Left cardiac atrium (tissue), 4 donors: ENCODE results near the gene RRN3. TPM values are rescaled to one million over a fixed set of nuclear protein-coding genes. Genes with fewer than 3 reads are reported as not detected.
"Not testable (repeated sequence)": the region's sequence is repeated elsewhere in the genome, so short reads cannot be mapped to it uniquely, and the experiment has no call there.

Source experiments
- ATAC-seq, 2 donors: fragments of 200-7000 bp; cut with Tn5 transposase; one replicate each; pipeline ENCODE4 v1.9.1; 2020; ENCODE audit warnings: mild to moderate bottlenecking in 2 of 2, moderate library complexity in 2 of 2
- DNase-seq: peaks from one replicate; pipeline ENCODE4 v3.0.0-alpha.2; 2020
- intact Hi-C, 2 donors: fragments of 100-400 bp; cut with DNase I; formaldehyde crosslinking; loops; one replicate each; pipeline versions ENCODE4 v1.14.1 to v1.15.1; 2022 to 2023
- total RNA-seq, 2 donors: library from RNA; stranded (reverse); fragmentation: NEBNext Ultra II Directional; extraction: Animal tissue kit (Norgen Biotek cat#: 25700); gene quantifications; one replicate each; pipeline ENCODE4 v1.2.1, GENCODE V29; 2021
- donor health status: DM: no; HTN: yes; CAD: no.
- donor health status: DM: no; HTN: yes; CAD: no; lungs with severe emphysema.
- donor health status: DM: yes; HTN: yes; CAD: no.
- donor health status: Dilated cardiomyopathy.

Gene RRN3
- total RNA-seq, 2 donors from 2014 or later: 20.0 to 25.6 TPM

DNA sequence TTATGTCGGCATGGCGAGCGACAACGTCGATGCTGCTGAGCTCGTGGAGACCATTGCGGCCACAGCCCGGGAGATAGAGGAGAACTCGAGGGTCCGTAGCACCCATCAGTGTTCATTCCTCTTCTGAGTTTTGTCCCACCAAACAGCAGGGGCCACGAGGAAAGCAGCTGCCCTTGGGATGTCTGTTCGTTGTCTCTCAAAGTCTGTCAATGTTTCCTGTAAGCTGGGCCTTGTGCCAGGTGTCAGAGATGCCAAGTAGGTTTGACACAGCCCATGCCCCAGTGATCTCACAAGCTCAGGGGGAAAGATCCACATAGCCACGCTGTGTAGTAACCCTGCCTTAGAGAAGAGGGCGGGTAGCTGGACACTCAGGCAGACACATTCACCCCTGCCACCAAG is 60.8 kb downstream of the RRN3 start:
- intact Hi-C loops: no loop called here
- DNase-seq (peak; percentile 71), ATAC-seq (peak; percentile 62 to 76)

DNA sequence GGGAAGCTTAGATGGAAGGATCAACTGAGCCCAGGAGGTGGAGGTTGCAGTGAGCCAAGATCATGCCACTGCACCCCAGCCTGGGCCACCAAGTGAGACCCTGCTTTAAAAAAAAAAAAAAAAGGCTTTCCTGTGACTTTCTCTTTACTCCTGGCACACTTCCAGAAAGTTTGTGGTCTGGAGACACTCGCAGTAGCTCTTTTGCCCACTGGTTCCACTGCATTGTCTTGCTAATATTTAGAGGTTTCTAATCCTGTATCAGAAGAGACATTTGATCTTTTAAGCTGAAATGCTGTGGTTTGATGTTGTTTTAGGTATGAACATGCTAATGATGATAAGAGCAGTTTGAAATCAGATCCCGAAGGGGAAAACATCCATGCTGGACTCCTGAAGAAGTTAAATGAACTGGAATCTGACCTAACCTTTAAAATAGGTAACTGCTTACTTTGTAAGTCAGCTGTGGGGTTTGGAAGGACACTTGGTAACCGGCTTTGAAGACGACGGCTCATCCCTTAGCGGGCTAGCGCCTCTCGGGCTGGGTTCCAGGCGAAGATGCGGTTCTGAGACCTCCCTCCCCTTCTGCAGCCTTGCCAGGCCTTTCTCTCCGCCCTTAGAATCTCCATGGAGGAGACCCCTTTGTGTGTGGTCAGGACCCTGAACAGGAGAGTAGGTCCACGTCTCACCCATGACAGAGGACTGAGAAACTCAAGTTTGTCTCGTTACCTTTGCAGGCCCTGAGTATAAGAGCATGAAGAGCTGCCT is 61.3 kb downstream of the RRN3 start:
- no peak for DNase-seq
- ATAC-seq: no peak
- intact Hi-C loops: no loop called here

DNA sequence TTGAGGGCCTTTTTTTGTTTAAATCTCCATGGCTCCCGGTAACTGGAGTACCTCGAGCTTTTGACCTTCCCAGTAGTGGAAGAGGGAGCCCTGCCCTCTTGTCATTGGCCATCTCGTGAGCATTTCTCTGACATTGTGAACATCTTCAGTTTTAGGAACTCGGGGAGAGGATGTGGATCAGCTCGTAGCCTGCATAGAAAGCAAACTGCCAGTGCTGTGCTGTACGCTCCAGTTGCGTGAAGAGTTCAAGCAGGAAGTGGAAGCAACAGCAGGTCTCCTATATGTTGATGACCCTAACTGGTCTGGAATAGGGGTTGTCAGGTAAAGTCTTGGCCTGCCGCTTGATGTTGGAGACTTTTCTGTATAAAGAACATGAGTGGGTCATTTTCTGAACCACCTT is 62.5 kb downstream of the RRN3 start:
- no peak for DNase-seq
- ATAC-seq: no peak
- intact Hi-C loops: no loop called here

- no peak for ATAC-seq
- DNase-seq: no peak
- intact Hi-C loops: no loop called here
These were observed 62.9 kb downstream of the RRN3 start for GRCh38 chr16:15031179-15031578.

- ATAC-seq, DNase-seq, intact Hi-C loops: not testable (repeated sequence)
These were observed 64.3 kb downstream of the RRN3 start for GRCh38 chr16:15029749-15030148.

- peak in 1 of 2 donors; percentile 40 for ATAC-seq
- intact Hi-C loops: not testable (repeated sequence)
These were observed 65.0 kb downstream of the RRN3 start for GRCh38 chr16:15028801-15029698.

GRCh38 chr16:15028345-15028715 is 65.7 kb downstream of the RRN3 start:
- intact Hi-C loops, ATAC-seq, DNase-seq: not testable (repeated sequence)

More at GRCh38 chr16:15028801-15029698, 65.0 kb downstream of the RRN3 start:
- peak; percentile 64 for DNase-seq

DNA sequence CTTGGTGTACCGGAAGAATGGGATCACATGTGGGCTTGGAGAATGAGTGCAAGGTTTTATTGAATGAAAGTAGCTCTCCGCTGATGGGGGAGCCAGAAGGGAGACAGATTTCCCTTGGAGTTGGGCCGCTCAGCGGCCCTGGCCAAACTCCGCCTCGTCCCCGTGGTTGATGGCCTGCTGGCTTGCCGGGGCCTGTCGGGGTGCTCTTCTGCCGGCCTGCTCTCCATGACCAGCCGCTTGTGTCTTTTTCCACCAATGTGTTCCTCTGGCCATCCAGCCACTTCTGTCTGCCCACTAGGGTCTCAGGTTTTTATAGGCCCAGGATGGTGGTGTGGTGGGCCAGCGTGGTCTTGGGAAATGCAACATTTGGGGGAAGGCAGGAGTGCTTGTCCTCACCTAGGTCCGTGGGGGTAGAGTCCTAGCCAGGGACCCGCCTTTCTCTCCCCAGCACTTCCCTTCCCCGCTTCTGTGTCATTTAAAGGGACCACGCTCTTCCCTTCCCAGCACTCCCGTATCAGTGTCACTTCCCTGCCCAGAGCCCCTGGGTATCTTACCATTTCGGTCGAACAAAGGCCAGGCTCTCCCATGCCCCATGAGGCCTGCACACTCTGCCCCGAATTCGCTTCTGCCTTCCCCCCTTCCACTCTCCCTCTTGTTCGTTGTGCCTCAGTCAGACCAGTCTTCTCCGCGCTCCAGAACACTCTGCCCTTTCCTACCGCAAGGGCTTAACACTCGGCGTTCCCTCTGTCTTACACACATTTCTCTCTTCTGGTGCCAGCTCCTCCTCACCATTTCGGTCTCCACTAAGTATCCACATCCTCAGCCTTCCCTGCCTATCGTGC is 66.3 kb downstream of the RRN3 start:
- peak in 1 of 2 donors; percentile 10 for ATAC-seq
- intact Hi-C loops, DNase-seq: not testable (repeated sequence)

GRCh38 chr16:15027051-15027450 is 67.0 kb downstream of the RRN3 start:
- ATAC-seq, intact Hi-C loops, DNase-seq: not testable (repeated sequence)

- DNase-seq, intact Hi-C loops: not testable (repeated sequence)
- ATAC-seq: peak; percentile 28 to 52
These were observed 68.7 kb downstream of the RRN3 start for GRCh38 chr16:15025234-15025951.

DNA sequence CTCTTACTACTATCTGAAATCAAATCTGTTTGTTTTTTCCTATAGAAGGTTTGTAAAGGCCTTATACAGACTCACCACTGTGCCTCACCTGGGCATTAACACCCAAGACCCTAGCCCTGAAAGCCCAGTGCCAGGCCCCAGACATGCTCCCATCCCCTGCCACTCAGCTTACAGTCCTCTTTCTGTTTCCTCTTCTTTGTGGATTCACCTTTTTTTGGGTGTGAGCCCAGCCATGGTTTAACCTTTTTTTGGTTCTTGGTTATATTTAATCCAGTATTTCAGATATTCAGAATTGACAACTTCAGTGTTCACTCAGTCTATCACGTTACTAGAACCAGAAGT is 69.2 kb downstream of the RRN3 start:
- ATAC-seq, intact Hi-C loops, DNase-seq: not testable (repeated sequence)

GRCh38 chr16:15023381-15024077 is 70.5 kb downstream of the RRN3 start:
- intact Hi-C loops, DNase-seq, ATAC-seq: not testable (repeated sequence)

GRCh38 chr16:15022194-15022593 is 71.9 kb downstream of the RRN3 start:
- intact Hi-C loops, DNase-seq: not testable (repeated sequence)
- ATAC-seq: peak; percentile 42 to 78

DNA sequence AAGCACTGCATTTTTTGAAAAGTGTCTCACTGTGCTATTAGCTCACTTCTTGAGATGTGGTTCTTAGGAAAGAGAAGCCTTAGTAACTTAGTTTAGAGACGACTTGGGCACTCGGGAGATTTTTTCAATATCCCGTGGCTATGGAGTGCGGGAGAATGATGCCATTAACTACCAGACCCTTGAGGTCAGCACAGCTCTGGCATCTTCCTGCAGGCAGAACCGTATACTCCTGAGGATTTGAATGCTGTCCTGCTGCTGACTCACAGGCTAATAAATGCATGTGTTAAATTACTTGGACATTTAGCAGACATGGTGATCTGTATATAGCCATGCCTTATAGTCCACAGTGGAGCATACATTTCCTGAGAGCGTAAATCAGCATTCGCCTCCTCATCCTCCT is 72.6 kb downstream of the RRN3 start:
- intact Hi-C loops, DNase-seq, ATAC-seq: not testable (repeated sequence)

DNA sequence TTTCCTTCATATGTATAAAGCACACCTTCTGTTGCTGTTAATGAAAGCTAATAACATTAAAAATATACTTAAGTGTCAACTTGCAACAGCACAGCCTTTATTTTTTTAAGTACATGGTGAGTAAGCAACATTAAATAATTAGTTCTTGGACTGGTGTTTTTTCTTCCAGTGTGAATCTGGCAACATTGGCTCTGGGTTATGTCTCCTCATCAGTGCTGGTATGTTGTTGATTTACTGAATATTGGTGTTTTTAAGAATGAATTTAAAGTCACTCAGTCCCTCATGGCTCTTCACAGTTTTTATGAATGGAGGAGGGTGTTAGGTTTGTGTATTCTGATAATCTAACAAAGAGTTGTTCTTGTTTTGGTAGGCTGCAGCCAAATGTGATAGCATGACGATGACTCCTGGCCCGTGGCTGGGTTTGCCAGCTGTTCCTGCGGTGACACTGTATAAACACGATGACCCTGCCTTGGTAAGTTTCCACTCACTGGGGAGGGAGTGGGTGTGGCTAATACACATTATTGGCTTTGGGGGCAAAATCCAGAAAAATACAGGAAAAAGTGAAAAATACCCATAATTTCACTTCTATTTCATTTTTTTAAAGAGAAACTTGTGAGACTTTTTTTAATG is 77.0 kb downstream of the RRN3 start:
- ATAC-seq (peak; percentile 62 to 77), DNase-seq (peak; percentile 72)
- intact Hi-C loops: not testable (repeated sequence)

GRCh38 chr16:15016354-15016753 is 77.7 kb downstream of the RRN3 start:
- ATAC-seq: peak in 1 of 2 donors; percentile 8
- intact Hi-C loops: not testable (repeated sequence)

DNA sequence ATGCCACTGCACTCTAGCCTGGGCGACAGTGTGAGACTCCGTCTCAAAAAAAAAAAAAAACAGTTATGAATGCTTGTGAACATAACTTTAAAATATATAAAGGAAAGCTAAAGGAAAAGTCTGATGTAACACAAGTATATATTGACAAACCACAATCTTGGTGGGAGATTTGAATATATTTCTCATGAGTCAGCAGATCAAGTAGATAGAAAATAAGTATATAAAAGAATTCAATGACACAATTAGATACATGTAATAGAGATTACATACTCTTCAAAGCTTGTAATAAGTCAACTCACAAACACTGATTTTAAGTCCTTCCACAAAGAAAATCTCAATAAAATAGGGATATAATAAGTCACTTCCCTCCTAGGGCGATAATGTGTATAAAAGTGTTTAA is 78.4 kb downstream of the RRN3 start:
- DNase-seq, ATAC-seq, intact Hi-C loops: not testable (repeated sequence)

More at GRCh38 chr16:15016354-15016753, 77.7 kb downstream of the RRN3 start:
- DNase-seq: not testable (repeated sequence)
